K562 (cell line): ENCODE data around the gene SCN1B. TPM values are rescaled to one million over a fixed set of nuclear protein-coding genes. Genes with fewer than 3 reads are reported as not detected.

Experiments used
- BRCA1 ChIP-seq, 2 experiments: fragments of 450-650 bp in 1 of 2; sonication (generic) in 1 of 2; formaldehyde crosslinking in 1 of 2; IDR thresholded peaks; 2 replicates each; pipeline versions ENCODE4 v1.5.0 to v1.6.1; 2017 to 2020; ENCODE audit warnings: mild to moderate bottlenecking in 1 of 2, missing genetic modification reagents in 1 of 2
- FOXK2 ChIP-seq, 2 experiments: fragments of 450-650 bp; IDR thresholded peaks in 1 of 2; conservative IDR thresholded peaks in 1 of 2; 2 replicates each; pipeline ENCODE4 v1.6.1; 2016; ENCODE audit warnings: low read depth in 2 of 2, mild to moderate bottlenecking in 1 of 2
- HINFP ChIP-seq: fragments of 450-650 bp; conservative IDR thresholded peaks from 2 replicates; pipeline ENCODE4 v1.6.1; 2016; ENCODE audit warnings: missing genetic modification characterization, low read depth, mild to moderate bottlenecking, control low read depth, missing compliant biosample characterization
- HIVEP1 ChIP-seq: fragments of 250-450 bp; sonication (Bioruptor Pico); IDR thresholded peaks from 2 replicates; pipeline ENCODE4 v1.4.0; 2020; ENCODE audit warnings: mild to moderate bottlenecking
- HNRNPLL ChIP-seq: fragments of 200-400 bp; formaldehyde crosslinking; IDR thresholded peaks from 2 replicates; pipeline ENCODE4 v1.6.1; 2017; ENCODE audit warnings: low read length, low read depth, mild to moderate bottlenecking; ENCODE audit not compliant: poor library complexity, severe bottlenecking
- MAFF ChIP-seq: IDR thresholded peaks from 2 replicates; pipeline ENCODE4 v1.6.1; 2012; ENCODE audit warnings: low read length, improper control_type of control experiment
- PHB2 ChIP-seq: fragments of 450-650 bp; IDR thresholded peaks from 2 replicates; pipeline ENCODE4 v1.6.1; 2017; ENCODE audit warnings: low read depth
- PHF20 ChIP-seq: fragments of 450-650 bp; IDR thresholded peaks from 2 replicates; pipeline ENCODE4 v1.6.1; 2018; ENCODE audit not compliant: partially characterized antibody
- POU5F1 ChIP-seq: fragments of 150-350 bp; IDR thresholded peaks from 2 replicates; pipeline ENCODE4 v1.6.1; 2014; ENCODE audit warnings: borderline replicate concordance, low read length, low read depth, mild to moderate bottlenecking; ENCODE audit not compliant: partially characterized antibody
- SMARCC2 ChIP-seq: fragments of 450-650 bp; IDR thresholded peaks from 2 replicates; pipeline ENCODE4 v1.6.1; 2017; ENCODE audit warnings: antibody characterized with exemption, moderate library complexity, mild to moderate bottlenecking, low read depth
- TAF1 ChIP-seq: IDR thresholded peaks from 2 replicates; pipeline ENCODE4 v1.6.1; 2011; ENCODE audit warnings: mild to moderate bottlenecking, low read length, moderate library complexity; ENCODE audit not compliant: insufficient read depth, control insufficient read depth, severe bottlenecking; ENCODE audit errors: extremely low read depth
- YY1 ChIP-seq, 3 experiments: IDR thresholded peaks; 2 replicates each; pipeline ENCODE4 v1.6.1; 2011; ENCODE audit warnings: low read length in 2 of 3, mild to moderate bottlenecking in 2 of 3, moderate library complexity in 2 of 3, borderline replicate concordance in 1 of 3, control low read depth in 1 of 3, low read depth in 1 of 3; ENCODE audit not compliant: insufficient read depth in 3 of 3, insufficient replicate concordance in 2 of 3, control insufficient read depth in 1 of 3, insufficient read length in 1 of 3; ENCODE audit errors: extremely low read depth in 1 of 3
- ZEB2 ChIP-seq: fragments of 450-650 bp; IDR thresholded peaks from 2 replicates; pipeline ENCODE4 v1.6.1; 2016
- ZNF785 ChIP-seq: fragments of 250-450 bp; sonication (Bioruptor Pico); IDR thresholded peaks from 2 replicates; pipeline ENCODE4 v1.4.0; 2020; ENCODE audit warnings: mild to moderate bottlenecking
- polyA plus RNA-seq, 8 experiments: library from polyadenylated mRNA; depleted of rRNA in 4 of 8; stranded (reverse) in 5 of 8; unstranded in 3 of 8; fragments of >200 nt; fragmentation: Nextera tagmentation in 2 of 8; fragmentation: Illumina TruSeq in 1 of 8; extraction: Ambion mirVana in 2 of 8; extraction: Trizol in 1 of 8; gene quantifications; 2 replicates each; pipeline versions ENCODE4 v1.2.1 to v1.2.3, GENCODE V29; 2011 to 2014; ENCODE audit warnings: inconsistent platforms in 1 of 8, missing spikeins in 1 of 8
- total RNA-seq, 7 experiments: library from RNA; depleted of rRNA in 6 of 7; stranded (reverse); fragments of >200 nt in 6 of 7; fragmentation: Illumina TruSeq in 2 of 7; extraction: Trizol in 2 of 7; gene quantifications; 2 replicates each; pipeline versions ENCODE4 v1.2.1 to v1.2.3, GENCODE V29; 2011 to 2021; ENCODE audit warnings: low replicate concordance in 1 of 7

Gene SCN1B
- total and polyA plus RNA-seq, 9 of the 15 experiments (the other 6 are each of a cell fraction or from before 2014, with no cell fraction given): 0.03 to 2.5 (median 0.91) TPM

GRCh38 chr19:35015270-35015953, 14.9 kb upstream of the SCN1B start (continued):
- TF ChIP-seq HINFP (tag) (no peak), MAFF (no peak), BRCA1 (IDR thresholded peaks at IDR 0.05) (no peak), BRCA1 (CRISPR knock-in tag; IDR thresholded peaks at IDR 0.05) (0 out of 2 replicates have a peak, but pooled peaks have one; percentile 55), SMARCC2 (no peak), POU5F1 (no peak), YY1 (IDR thresholded peaks at IDR 0.05; ENCODE audit: borderline replicate concordance in 1 of 3, control insufficient read depth in 1 of 3, extremely low read depth in 1 of 3, insufficient read depth in 3 of 3, insufficient read length in 1 of 3, insufficient replicate concordance in 2 of 3, low read depth in 1 of 3, low read length in 2 of 3) (no peak), ZNF785 (CRISPR knock-in tag) (no peak), TAF1 (no peak), FOXK2 (conservative IDR thresholded peaks at IDR 0.05 in 1 of 2, IDR thresholded peaks at IDR 0.05 in 1 of 2; ENCODE audit: low read depth in 2 of 2) (no peak), HNRNPLL (no peak), PHF20 (no peak), PHB2 (no peak), HIVEP1 (CRISPR knock-in tag) (no peak), ZEB2 (no peak)
